Stomach (tissue), 9 donors: Measurements from ENCODE around the gene CFAP299. TPM values are rescaled to one million over a fixed set of nuclear protein-coding genes. Genes with fewer than 3 reads are reported as not detected.

Experiments
- DNase-seq, 2 donors: peaks; one replicate each; pipeline versions ENCODE4 v3.0.0 to v3.0.0-alpha.2; 2013 to 2019
- H3K27ac ChIP-seq, 5 donors: fragments of 200-600 bp in 4 of 5; sonication (generic) in 4 of 5; one replicate each; pipeline ENCODE4 v1.5.1; 2013 to 2019; ENCODE audit warnings: mild to moderate bottlenecking in 1 of 5, moderate library complexity in 1 of 5
- H3K27me3 ChIP-seq, 3 donors: fragments of 200-600 bp; sonication (generic); one replicate each; pipeline ENCODE4 v1.5.1; 2017 to 2019; ENCODE audit warnings: mixed run types in 1 of 3
- H3K36me3 ChIP-seq, 4 donors: fragments of 200-600 bp; sonication (generic); 1 replicate in 3 of 4; 2 replicates in 1 of 4; pipeline ENCODE4 v1.5.1; 2016 to 2019
- H3K4me1 ChIP-seq, 4 donors: fragments of 200-600 bp; sonication (generic); one replicate each; pipeline ENCODE4 v1.5.1; 2016 to 2019
- H3K4me3 ChIP-seq, 4 donors: fragments of 200-600 bp; sonication (generic) in 3 of 4; one replicate each; pipeline ENCODE4 v1.5.1; 2016 to 2019; ENCODE audit warnings: mild to moderate bottlenecking in 1 of 4
- H3K9me3 ChIP-seq, 4 donors: fragments of 200-600 bp; sonication (generic); one replicate each; pipeline ENCODE4 v1.5.1; 2016 to 2019
- EP300 ChIP-seq: sonication (generic); formaldehyde crosslinking; IDR thresholded peaks from one replicate; pipeline ENCODE4 v1.6.1; 2017; ENCODE audit warnings: antibody characterized with exemption
- POLR2A ChIP-seq, 4 donors: fragments of 450-650 bp; IDR thresholded peaks; one replicate each; pipeline ENCODE4 v1.6.1; 2016; ENCODE audit warnings: antibody characterized with exemption in 4 of 4, control low read depth in 2 of 4, mild to moderate bottlenecking in 1 of 4, moderate library complexity in 1 of 4
- POLR2AphosphoS5 ChIP-seq, 3 donors: sonication (generic); formaldehyde crosslinking; IDR thresholded peaks; one replicate each; pipeline ENCODE4 v1.6.1; 2016; ENCODE audit warnings: antibody characterized with exemption in 3 of 3
- WGBS, 5 donors: extraction: QIAGEN DNeasy Blood & Tissue Kit in 3 of 5; methylation state at CpG; one replicate each; pipeline versions ENCODE4 v1.1.5 to v1.1.7; 2013 to 2018; 5-methylcytosine and 5-hydroxymethylcytosine counted together
- intact Hi-C: fragments of 100-400 bp; cut with DNase I; formaldehyde crosslinking; loops from one replicate; pipeline ENCODE4 v1.15.1; 2023; ENCODE audit warnings: low total_unique reads
- polyA plus RNA-seq, 3 donors: library from polyadenylated mRNA; stranded (reverse); fragments of 200-250 nt; gene quantifications; one replicate each; pipeline ENCODE4 v1.2.3, GENCODE V29; 2013
- total RNA-seq, 5 donors: library from RNA; depleted of rRNA; stranded (reverse); fragments of >200 nt; gene quantifications; one replicate each; pipeline versions ENCODE4 v1.1.0 to v1.2.3, GENCODE V29; 2014 to 2016
- TF ChIP-seq, protein P1 (sequence below), 7 experiments: fragments of 450-650 bp in 4 of 7; fragments of 200-600 bp in 3 of 7; sonication (generic) in 3 of 7; IDR thresholded peaks; one replicate each; pipeline ENCODE4 v1.5.1; 2016 to 2019; ENCODE audit warnings: antibody characterized with exemption in 7 of 7, control low read depth in 2 of 7, mild to moderate bottlenecking in 1 of 7
- donor health status: healthy with polysubstance abuse.
- donor health status: Bipolar disorder and iron deficiency.
- donor health status: healthy.

The CFAP299 gene
- total and polyA plus RNA-seq, 8 donors, result 0.73 TPM; not detected in 7

DNA sequence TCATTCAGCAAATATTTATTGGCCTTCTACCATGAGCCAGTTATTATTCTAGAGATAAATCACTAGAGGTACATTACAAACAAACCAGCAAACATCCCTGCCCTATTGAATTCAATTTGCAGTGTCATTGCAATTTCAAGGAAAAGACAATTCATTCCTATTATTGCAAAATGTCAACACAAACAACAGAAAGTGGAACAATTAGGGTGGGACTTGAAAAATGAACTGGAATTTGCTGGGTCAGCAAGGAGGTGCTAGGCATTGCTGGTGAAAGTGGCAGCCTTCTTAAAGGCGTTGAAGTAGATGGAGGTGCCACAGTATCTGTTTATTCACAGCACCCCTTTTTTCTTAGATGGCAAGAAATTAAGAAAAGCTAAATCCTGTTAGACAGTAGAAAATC is 470.9 kb downstream of the CFAP299 start:
- no peak overlapping the region for H3K27ac ChIP-seq
- H3K4me3 ChIP-seq, result no peak overlapping the region
- no peaks in the 10 kb centered on the region for H3K36me3 ChIP-seq
- H3K9me3 ChIP-seq, result no peaks in the 10 kb centered on the region
- DNase-seq, result no peak
- H3K27me3 ChIP-seq, result no peaks in the 10 kb centered on the region
- intact Hi-C loops, result no loop called here
- no peaks in the 10 kb centered on the region for H3K4me1 ChIP-seq
- TF ChIP-seq POLR2A (IDR thresholded peaks at IDR 0.05), result no peak
- WGBS, 5 donors, result 62 to 77% (median 70%) methylated on average over 1 of the region's 1 CpG

DNA sequence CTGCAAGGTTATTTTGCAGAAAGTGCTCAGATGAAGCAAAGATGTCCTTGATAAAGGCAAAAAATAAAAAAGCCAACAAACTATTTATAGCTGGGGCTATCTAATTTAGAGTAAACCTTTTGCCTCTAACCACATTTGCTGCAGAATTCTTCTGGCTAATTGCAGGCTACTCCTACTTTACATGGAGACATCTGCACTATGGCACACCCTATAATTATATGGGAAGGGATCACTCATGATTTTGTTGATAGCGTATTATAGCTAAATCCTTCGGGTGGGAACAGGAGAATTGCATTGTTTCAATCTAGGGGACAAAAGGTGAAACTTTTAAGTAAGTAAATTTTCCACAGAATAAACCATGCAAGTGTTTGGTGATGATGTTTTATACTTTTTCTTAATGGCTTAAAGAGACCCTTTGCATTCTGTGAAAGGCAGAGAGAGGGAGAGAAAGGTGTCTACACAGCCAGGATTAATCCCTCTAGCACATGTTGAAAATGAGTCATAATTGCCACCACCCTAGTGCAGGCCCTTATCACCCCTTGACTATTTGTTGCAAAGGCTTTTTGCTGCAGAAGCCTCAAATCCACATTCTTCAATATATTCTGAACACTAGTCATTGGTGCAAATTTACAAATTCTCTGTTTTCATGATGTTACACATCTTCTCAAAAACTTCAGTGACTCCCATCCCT is 473.7 kb downstream of the CFAP299 start:
- 73 to 89% (median 84%) methylated on average over 2 of the region's 2 CpGs for WGBS, 5 donors
- no peaks in the 10 kb centered on the region for H3K4me1 ChIP-seq
- no peak for DNase-seq

DNA sequence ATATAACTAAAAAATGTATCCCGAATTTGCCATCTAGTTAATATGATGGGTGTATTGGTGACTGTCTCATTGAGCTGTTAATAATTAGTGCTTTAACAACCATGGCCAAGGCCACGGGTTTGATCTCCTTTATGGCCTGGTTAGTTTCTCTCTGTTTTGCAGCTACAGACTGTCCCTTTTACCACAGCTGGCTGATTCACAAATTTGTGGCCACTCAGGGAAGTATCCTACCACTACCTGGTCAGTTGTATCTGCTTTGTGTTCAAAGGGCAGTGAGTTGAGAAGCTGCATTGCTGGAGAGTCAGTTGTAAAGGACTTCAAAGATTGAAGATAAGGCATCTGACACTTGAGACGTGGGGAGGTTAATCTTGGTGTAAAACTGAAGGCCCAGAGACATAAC is 475.9 kb downstream of the CFAP299 start:
- Histone ChIP-seq H3K4me1 (no peaks in the 10 kb centered on the region), H3K27me3 (no peaks in the 10 kb centered on the region), H3K4me3 (no peak overlapping the region), H3K9me3 (no peaks in the 10 kb centered on the region), H3K36me3 (no peaks in the 10 kb centered on the region), H3K27ac (no peak overlapping the region)
- TF ChIP-seq POLR2A (IDR thresholded peaks at IDR 0.05) (no peak), POLR2AphosphoS5 (IDR thresholded peaks at IDR 0.05) (no peak), EP300 (no peak)
- TF ChIP-seq, protein P1, sequence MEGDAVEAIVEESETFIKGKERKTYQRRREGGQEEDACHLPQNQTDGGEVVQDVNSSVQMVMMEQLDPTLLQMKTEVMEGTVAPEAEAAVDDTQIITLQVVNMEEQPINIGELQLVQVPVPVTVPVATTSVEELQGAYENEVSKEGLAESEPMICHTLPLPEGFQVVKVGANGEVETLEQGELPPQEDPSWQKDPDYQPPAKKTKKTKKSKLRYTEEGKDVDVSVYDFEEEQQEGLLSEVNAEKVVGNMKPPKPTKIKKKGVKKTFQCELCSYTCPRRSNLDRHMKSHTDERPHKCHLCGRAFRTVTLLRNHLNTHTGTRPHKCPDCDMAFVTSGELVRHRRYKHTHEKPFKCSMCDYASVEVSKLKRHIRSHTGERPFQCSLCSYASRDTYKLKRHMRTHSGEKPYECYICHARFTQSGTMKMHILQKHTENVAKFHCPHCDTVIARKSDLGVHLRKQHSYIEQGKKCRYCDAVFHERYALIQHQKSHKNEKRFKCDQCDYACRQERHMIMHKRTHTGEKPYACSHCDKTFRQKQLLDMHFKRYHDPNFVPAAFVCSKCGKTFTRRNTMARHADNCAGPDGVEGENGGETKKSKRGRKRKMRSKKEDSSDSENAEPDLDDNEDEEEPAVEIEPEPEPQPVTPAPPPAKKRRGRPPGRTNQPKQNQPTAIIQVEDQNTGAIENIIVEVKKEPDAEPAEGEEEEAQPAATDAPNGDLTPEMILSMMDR (IDR thresholded peaks at IDR 0.05), result no peak
- intact Hi-C loops, result no loop called here
- no peak for DNase-seq
- 68 to 73% (median 70%) methylated on average over 3 of the region's 3 CpGs for WGBS, 5 donors

More for the DNA sequence above, 473.7 kb downstream of the CFAP299 start:
- Histone ChIP-seq H3K4me3 (no peak overlapping the region), H3K9me3 (no peaks in the 10 kb centered on the region), H3K27me3 (no peaks in the 10 kb centered on the region), H3K36me3 (no peaks in the 10 kb centered on the region), H3K27ac (no peak overlapping the region)
- intact Hi-C loops, result no loop called here
- TF ChIP-seq, protein P1 (IDR thresholded peaks at IDR 0.05), result no peak
- TF ChIP-seq POLR2A (IDR thresholded peaks at IDR 0.05) (no peak), POLR2AphosphoS5 (IDR thresholded peaks at IDR 0.05) (no peak), EP300 (no peak)

DNA sequence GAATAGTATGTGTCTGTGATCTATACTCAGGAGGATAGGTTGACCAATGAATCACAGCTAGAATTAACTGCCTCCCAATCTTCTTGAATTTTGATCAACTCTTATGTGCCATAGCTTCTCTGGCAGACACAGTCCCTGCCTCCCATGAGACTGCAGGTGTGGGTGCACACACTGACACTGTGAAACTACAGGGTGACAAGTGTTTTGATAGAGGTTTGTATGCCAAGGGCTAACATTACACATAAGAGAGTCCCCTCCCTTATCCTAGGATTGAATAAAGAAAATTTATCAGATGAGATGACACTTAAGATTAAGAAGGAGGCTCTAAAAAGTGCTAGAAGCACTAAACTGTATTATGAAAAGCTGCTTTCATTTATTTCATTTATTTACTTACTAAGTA is 476.6 kb downstream of the CFAP299 start:
- H3K27me3 ChIP-seq, result no peaks in the 10 kb centered on the region
- H3K9me3 ChIP-seq, result no peaks in the 10 kb centered on the region
- no peak for TF ChIP-seq POLR2AphosphoS5 (IDR thresholded peaks at IDR 0.05)
- TF ChIP-seq EP300, result no peak
- TF ChIP-seq, protein P1 (IDR thresholded peaks at IDR 0.05), result no peak
- TF ChIP-seq POLR2A (IDR thresholded peaks at IDR 0.05), result no peak
- H3K27ac ChIP-seq, result no peak overlapping the region
- H3K36me3 ChIP-seq, result no peaks in the 10 kb centered on the region
- no peak overlapping the region for H3K4me3 ChIP-seq
- intact Hi-C loops, result no loop called here
- H3K4me1 ChIP-seq, result no peaks in the 10 kb centered on the region
- no peak for DNase-seq

DNA sequence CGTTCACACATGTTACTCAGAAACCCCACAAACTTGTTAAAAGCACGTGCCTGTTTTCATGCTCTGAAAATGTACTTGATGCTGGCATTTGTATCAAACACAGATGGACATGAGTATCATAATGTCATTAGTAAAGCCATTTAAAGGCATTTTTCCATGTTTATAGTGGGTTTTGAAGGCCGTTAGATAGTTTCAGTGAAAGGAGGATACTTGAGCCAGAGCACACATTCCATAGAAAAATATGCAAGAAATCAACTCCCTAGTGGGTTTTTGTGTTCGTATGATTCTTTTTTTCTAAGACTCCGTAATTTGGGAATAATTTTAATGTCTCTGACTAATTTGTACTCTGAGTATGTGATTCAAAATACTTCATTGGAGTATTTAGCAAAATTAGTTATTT is 478.7 kb downstream of the CFAP299 start:
- intact Hi-C loops, result no loop called here
- 54 to 70% (median 63%) methylated on average over 5 of the region's 5 CpGs for WGBS, 5 donors
- no peak for DNase-seq
- H3K4me3 ChIP-seq, result no peak overlapping the region
- H3K9me3 ChIP-seq, result no peaks in the 10 kb centered on the region
- no peak overlapping the region for H3K27ac ChIP-seq
- no peaks in the 10 kb centered on the region for H3K4me1 ChIP-seq
- H3K36me3 ChIP-seq, result no peaks in the 10 kb centered on the region
- no peak for TF ChIP-seq POLR2AphosphoS5 (IDR thresholded peaks at IDR 0.05)
- TF ChIP-seq, protein P1 (IDR thresholded peaks at IDR 0.05), result no peak
- no peak for TF ChIP-seq EP300
- TF ChIP-seq POLR2A (IDR thresholded peaks at IDR 0.05), result no peak
- H3K27me3 ChIP-seq, result no peaks in the 10 kb centered on the region
